B cell (primary cell): ENCODE results near the gene GORASP1.

Source experiments
- EZH2 ChIP-seq: IDR thresholded peaks from 2 replicates; pipeline ENCODE4 v1.6.1; 2012; ENCODE audit warnings: borderline replicate concordance, low read depth, mild to moderate bottlenecking, moderate library complexity, low read length; ENCODE audit not compliant: insufficient read depth, poor library complexity, severe bottlenecking
- TF ChIP-seq, protein P1 (sequence below): fragments of 200-600 bp; IDR thresholded peaks from one replicate; pipeline ENCODE4 v1.8.0; 2022; ENCODE audit warnings: antibody characterized with exemption, mild to moderate bottlenecking

DNA sequence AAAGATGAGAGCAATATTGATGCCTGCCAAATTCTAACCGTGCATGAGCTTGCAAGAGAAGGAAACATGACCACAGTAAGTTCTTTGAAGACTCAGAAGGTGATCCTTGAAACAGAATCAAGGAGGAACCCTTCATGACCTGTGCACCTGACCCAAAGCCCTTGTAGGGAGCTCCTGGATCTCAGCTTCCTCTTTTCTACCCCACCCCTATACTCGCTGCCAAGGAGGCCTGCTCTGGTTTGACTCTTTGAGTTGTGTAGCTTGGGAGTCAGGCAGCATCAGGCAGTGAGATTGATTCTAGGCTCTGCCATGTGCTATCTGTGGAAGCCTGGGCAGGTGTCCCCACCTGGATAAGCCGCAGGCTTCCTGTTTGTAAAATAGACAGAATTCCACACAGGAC lies 10.7 kb upstream of the GORASP1 start:
- TF ChIP-seq, protein P1, sequence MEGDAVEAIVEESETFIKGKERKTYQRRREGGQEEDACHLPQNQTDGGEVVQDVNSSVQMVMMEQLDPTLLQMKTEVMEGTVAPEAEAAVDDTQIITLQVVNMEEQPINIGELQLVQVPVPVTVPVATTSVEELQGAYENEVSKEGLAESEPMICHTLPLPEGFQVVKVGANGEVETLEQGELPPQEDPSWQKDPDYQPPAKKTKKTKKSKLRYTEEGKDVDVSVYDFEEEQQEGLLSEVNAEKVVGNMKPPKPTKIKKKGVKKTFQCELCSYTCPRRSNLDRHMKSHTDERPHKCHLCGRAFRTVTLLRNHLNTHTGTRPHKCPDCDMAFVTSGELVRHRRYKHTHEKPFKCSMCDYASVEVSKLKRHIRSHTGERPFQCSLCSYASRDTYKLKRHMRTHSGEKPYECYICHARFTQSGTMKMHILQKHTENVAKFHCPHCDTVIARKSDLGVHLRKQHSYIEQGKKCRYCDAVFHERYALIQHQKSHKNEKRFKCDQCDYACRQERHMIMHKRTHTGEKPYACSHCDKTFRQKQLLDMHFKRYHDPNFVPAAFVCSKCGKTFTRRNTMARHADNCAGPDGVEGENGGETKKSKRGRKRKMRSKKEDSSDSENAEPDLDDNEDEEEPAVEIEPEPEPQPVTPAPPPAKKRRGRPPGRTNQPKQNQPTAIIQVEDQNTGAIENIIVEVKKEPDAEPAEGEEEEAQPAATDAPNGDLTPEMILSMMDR = no peak
- no peak for TF ChIP-seq EZH2
